ENCODE data around the gene ITGAL. TPM values are rescaled to one million over a fixed set of nuclear protein-coding genes. Genes with fewer than 3 reads are reported as not detected.

Gene ITGAL
- total RNA-seq, 1 experiment from 2014 or later = not detected

GRCh38 chr16:30528799-30529457 lies 56.4 kb downstream of the ITGAL start:
- no peaks in the 10 kb centered on the region for H3K79me2 ChIP-seq (ENCODE audit: insufficient read depth, low read length)
- H2BK12ac ChIP-seq (ENCODE audit: insufficient read length, low read depth, low read length) = no peak overlapping the region
- H4K91ac ChIP-seq (ENCODE audit: insufficient read length, low read depth, low read length) = no peak overlapping the region
- no peaks in the 10 kb centered on the region for H3K9me3 ChIP-seq (ENCODE audit: control insufficient read depth, low read depth, low read length)
- no peak for DNase-seq
- no peaks in the 10 kb centered on the region for H3K27me3 Mint-ChIP-seq (ENCODE audit: low read depth)
- no peak overlapping the region for H3K14ac ChIP-seq (ENCODE audit: insufficient read depth, low read length)
- H3K27ac ChIP-seq (ENCODE audit: insufficient read length, low read depth, low read length) = no peak overlapping the region
- no peak overlapping the region for H3K4ac ChIP-seq (ENCODE audit: low read depth, low read length)
- H3K9me3 Mint-ChIP-seq = no peaks in the 10 kb centered on the region
- no peak for TF ChIP-seq CTCF (conservative IDR thresholded peaks at IDR 0.05)
- no peak overlapping the region for H3K18ac ChIP-seq (ENCODE audit: insufficient read length, low read depth, low read length)
- no peak overlapping the region for H3K4me2 ChIP-seq (ENCODE audit: insufficient read depth, insufficient read length, low read length)
- H3K23me2 ChIP-seq (ENCODE audit: insufficient read length, low read depth, low read length, poor library complexity, severe bottlenecking) = peaks cover 23% of the 10 kb centered on the region
- H3K23ac ChIP-seq (ENCODE audit: insufficient read length, low read depth, low read length) = no peak overlapping the region
- no peaks in the 10 kb centered on the region for H3K27me3 ChIP-seq (ENCODE audit: insufficient read depth, low read length)
- H2BK20ac ChIP-seq (ENCODE audit: low read depth, low read length, poor library complexity, severe bottlenecking) = no peak overlapping the region
- peaks cover 2 to 37% (median 25%) of the 10 kb centered on the region in 3 experiments; a peak in 6 of 7 replicates for H3K36me3 Mint-ChIP-seq (ENCODE audit: insufficient read depth in 1 of 3, low read depth in 3 of 3)
- WGBS (ENCODE audit: extremely low coverage, insufficient read length, low lambda C conversion rate) = no CpG with 5 or more reads among the region's 4 CpGs
- H2BK5ac ChIP-seq (ENCODE audit: insufficient read length, low read length) = no peak overlapping the region
- H4K5ac ChIP-seq (ENCODE audit: insufficient read length, low read depth, low read length) = no peak overlapping the region
- H2AFZ ChIP-seq (ENCODE audit: low read length) = no peak overlapping the region
- H3K4me1 ChIP-seq (ENCODE audit: insufficient read depth, low read length) = peaks cover 2% of the 10 kb centered on the region; the same call in 1 of the 2 replicates
- H3K9ac ChIP-seq (ENCODE audit: extremely low read depth, insufficient read length, low read length) = peak overlapping the region; percentile 21
- no peaks in the 10 kb centered on the region for H4K20me1 ChIP-seq (ENCODE audit: control insufficient read depth, insufficient read depth, insufficient read length)
- H3K27ac Mint-ChIP-seq = no peak overlapping the region; a peak in 1 of 7 replicates
- H3K4me1 Mint-ChIP-seq = peaks cover 20 to 21% of the 10 kb centered on the region in 2 experiments
- no peaks in the 10 kb centered on the region for H3K79me1 ChIP-seq (ENCODE audit: insufficient read depth, low read depth, low read length, poor library complexity, severe bottlenecking)
- H3K56ac ChIP-seq (ENCODE audit: insufficient read length, low read depth, low read length) = no peak overlapping the region
- no peak overlapping the region for H2BK120ac ChIP-seq (ENCODE audit: low read depth, low read length, poor library complexity, severe bottlenecking)
- no peak overlapping the region for H2BK15ac ChIP-seq (ENCODE audit: low read depth, low read length)
- H3K4me3 Mint-ChIP-seq = peak overlapping the region in 1 of 2 experiments; percentile 36; a peak in 2 of 5 replicates
- no peak overlapping the region for H2AK5ac ChIP-seq (ENCODE audit: insufficient read length, low read length)
- no peak overlapping the region for H4K8ac ChIP-seq (replicated peaks; ENCODE audit: insufficient read length, low read depth, low read length)
- H3T11ph ChIP-seq (ENCODE audit: low read length) = no peak overlapping the region

Measured in H9 (cell line).